Lower lobe of right lung (tissue), 2 donors: Measurements from ENCODE around the gene EFEMP2. TPM values are rescaled to one million over a fixed set of nuclear protein-coding genes. Genes with fewer than 3 reads are reported as not detected.
A peak's percentile ranks its signal among the peaks of the same experiment; 100 is the strongest.

ENCODE experiments used
- ATAC-seq, 2 donors: fragments of 200-7000 bp; cut with Tn5 transposase; one replicate each; pipeline ENCODE4 v1.9.1; 2020 to 2022; ENCODE audit warnings: mild to moderate bottlenecking in 2 of 2, moderate library complexity in 2 of 2
- DNase-seq: peaks from one replicate; pipeline ENCODE4 v3.0.0-alpha.2; 2020
- H3K27ac ChIP-seq: fragments of 200-600 bp; one replicate; pipeline ENCODE4 v1.8.0; 2022
- H3K27me3 ChIP-seq: fragments of 200-600 bp; one replicate; pipeline ENCODE4 v1.8.0; 2022; ENCODE audit warnings: low read depth
- H3K36me3 ChIP-seq: fragments of 200-600 bp; one replicate; pipeline ENCODE4 v1.8.0; 2022; ENCODE audit warnings: mild to moderate bottlenecking
- H3K4me1 ChIP-seq: fragments of 200-600 bp; one replicate; pipeline ENCODE4 v1.8.0; 2022
- H3K4me3 ChIP-seq: fragments of 200-600 bp; one replicate; pipeline ENCODE4 v1.8.0; 2022; ENCODE audit warnings: mild to moderate bottlenecking
- H3K9me3 ChIP-seq: fragments of 200-600 bp; one replicate; pipeline ENCODE4 v1.8.0; 2022
- intact Hi-C: fragments of 100-400 bp; cut with DNase I; formaldehyde crosslinking; loops from one replicate; pipeline ENCODE4 v1.11.0; 2022
- total RNA-seq: library from RNA; stranded (reverse); fragmentation: NEBNext Ultra II Directional; extraction: Animal tissue kit (Norgen Biotek cat#: 25700); gene quantifications from one replicate; pipeline ENCODE4 v1.2.1, GENCODE V29; 2021
- TF ChIP-seq, protein P1 (sequence below): fragments of 200-600 bp; IDR thresholded peaks from one replicate; pipeline ENCODE4 v1.8.0; 2022; ENCODE audit warnings: antibody characterized with exemption, mild to moderate bottlenecking
- donor health status: DM: no; HTN: yes; CAD: no; lungs with severe emphysema.

EFEMP2 gene
- total RNA-seq, 1 donor from 2014 or later = 53.9 TPM

DNA sequence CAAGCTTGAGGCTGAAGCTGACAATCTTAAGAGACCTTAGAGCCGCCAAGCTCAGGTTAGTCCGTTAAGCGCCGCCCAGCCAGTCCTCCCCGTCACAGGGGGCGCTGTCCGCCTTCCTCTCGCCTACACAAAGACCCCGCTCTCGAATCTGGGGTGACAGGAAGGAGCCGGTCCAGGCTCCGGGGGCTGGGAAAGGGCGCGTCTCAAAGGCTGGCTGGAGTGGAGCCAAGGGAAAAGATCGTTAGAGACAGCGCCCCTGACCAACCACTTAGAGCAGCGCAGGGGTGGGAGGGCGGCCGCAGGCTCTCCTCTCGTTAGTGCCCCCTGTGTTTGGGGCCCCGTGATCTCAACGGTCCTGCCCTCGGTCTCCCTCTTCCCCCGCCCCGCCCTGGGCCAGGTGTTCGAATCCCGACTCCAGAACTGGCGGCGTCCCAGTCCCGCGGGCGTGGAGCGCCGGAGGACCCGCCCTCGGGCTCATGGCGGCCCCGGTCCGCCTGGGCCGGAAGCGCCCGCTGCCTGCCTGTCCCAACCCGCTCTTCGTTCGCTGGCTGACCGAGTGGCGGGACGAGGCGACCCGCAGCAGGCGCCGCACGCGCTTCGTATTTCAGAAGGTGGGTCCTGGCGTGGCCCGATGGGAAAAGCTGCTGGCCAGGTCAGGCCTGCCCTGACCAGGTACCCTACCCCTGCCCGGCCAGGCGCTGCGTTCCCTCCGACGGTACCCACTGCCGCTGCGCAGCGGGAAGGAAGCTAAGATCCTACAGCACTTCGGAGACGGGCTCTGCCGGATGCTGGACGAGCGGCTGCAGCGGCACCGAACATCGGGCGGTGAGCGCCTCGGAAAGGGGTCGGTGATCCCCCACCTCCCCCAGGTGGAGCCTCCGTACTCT lies 12.1 kb downstream of the EFEMP2 start, which contains the start of gene MUS81:
Gene MUS81 (plus strand): TSS at position 156 of the 887 bp plus-strand sequence. CDS start 321 bp downstream, at position 477.
- Histone ChIP-seq H3K27me3 (no peaks in the 10 kb centered on the region), H3K36me3 (peaks cover 49% of the 10 kb centered on the region), H3K4me1 (peaks cover 49% of the 10 kb centered on the region), H3K4me3 (peak within 1 kb of the TSS; percentile 92), H3K27ac (peak within 1 kb of the TSS; percentile 98), H3K9me3 (no peaks in the 10 kb centered on the region)
- ATAC-seq (peak; percentile 79 to 82), DNase-seq (peak; percentile 97)
- TF ChIP-seq, protein P1, sequence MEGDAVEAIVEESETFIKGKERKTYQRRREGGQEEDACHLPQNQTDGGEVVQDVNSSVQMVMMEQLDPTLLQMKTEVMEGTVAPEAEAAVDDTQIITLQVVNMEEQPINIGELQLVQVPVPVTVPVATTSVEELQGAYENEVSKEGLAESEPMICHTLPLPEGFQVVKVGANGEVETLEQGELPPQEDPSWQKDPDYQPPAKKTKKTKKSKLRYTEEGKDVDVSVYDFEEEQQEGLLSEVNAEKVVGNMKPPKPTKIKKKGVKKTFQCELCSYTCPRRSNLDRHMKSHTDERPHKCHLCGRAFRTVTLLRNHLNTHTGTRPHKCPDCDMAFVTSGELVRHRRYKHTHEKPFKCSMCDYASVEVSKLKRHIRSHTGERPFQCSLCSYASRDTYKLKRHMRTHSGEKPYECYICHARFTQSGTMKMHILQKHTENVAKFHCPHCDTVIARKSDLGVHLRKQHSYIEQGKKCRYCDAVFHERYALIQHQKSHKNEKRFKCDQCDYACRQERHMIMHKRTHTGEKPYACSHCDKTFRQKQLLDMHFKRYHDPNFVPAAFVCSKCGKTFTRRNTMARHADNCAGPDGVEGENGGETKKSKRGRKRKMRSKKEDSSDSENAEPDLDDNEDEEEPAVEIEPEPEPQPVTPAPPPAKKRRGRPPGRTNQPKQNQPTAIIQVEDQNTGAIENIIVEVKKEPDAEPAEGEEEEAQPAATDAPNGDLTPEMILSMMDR = peak; percentile 86
- intact Hi-C loops = no loop called here

DNA sequence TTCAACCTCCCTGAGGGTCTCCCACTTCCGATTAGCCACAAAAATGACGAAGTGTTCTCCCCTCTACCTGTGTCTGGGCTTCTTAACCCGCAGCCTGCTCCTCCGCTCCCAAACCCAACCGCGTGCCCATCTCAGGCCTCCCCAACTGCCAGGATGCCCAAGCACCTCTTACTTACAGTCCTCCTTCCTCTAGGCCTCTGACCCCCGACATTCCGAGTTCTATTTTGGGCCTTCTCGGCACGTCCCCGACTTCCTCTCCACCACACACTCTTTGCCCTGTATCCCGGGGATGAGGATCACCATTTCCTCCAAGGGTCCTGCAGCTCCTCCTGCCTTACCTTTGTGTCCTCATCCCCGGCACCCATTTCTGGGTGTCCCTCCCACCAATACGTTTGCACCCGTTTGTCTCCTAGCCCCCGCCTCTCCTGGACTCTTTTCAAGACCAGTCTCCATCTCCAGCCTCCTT lies 12.8 kb downstream of the EFEMP2 start:
- H3K27ac ChIP-seq = peak overlapping the region; percentile 98
- no peaks in the 10 kb centered on the region for H3K9me3 ChIP-seq
- peaks cover 49% of the 10 kb centered on the region for H3K36me3 ChIP-seq
- peaks cover 55% of the 10 kb centered on the region for H3K4me1 ChIP-seq
- H3K4me3 ChIP-seq = peak overlapping the region; percentile 92
- no peaks in the 10 kb centered on the region for H3K27me3 ChIP-seq
- DNase-seq (no peak), ATAC-seq (no peak)
- TF ChIP-seq, protein P1 = no peak
- intact Hi-C loops = no loop called here

DNA sequence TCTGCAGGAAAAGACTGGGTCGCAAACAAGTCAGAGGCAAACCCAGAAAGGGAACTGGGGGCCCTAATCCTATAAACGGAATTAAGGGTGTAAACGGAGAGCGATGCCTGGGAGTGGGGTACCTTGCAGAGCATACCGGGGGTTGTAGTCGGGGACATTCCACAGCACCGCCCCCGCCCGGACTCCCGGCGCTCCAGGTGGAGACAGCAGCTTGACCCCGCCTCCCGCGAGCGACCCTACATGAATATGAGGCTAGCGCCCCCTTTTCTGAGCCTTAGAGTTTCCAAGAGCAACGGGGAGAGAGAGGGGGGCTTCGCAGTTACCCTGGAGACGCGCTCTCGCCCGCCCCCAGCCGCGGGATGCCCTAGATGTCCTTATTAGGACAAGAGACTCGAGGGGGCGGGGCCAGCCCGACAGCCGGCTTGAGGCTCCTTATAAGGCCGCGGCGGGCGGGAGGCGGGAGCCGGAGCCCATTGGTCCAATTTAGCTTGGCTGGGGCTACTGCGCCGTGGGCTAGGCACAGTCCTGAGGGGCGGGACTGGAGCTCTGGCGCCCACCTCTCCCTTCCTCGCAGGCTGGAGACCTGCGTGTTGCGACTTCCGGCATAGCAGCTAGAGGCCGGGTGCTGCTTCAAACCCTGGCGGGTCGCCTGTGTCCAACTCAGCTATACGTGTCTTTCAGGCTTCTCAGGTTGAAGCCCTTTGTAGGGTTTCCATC lies 13.3 kb downstream of the EFEMP2 start:
- H3K36me3 ChIP-seq = peaks cover 49% of the 10 kb centered on the region
- ATAC-seq (peak; percentile 82 to 86), DNase-seq (peak; percentile 100)
- H3K9me3 ChIP-seq = no peaks in the 10 kb centered on the region
- H3K27me3 ChIP-seq = no peaks in the 10 kb centered on the region
- H3K4me1 ChIP-seq = peaks cover 55% of the 10 kb centered on the region
- peak overlapping the region; percentile 92 for H3K4me3 ChIP-seq
- peak overlapping the region; percentile 98 for H3K27ac ChIP-seq
- intact Hi-C loops = no loop called here
- TF ChIP-seq, protein P1 = peak; percentile 37

DNA sequence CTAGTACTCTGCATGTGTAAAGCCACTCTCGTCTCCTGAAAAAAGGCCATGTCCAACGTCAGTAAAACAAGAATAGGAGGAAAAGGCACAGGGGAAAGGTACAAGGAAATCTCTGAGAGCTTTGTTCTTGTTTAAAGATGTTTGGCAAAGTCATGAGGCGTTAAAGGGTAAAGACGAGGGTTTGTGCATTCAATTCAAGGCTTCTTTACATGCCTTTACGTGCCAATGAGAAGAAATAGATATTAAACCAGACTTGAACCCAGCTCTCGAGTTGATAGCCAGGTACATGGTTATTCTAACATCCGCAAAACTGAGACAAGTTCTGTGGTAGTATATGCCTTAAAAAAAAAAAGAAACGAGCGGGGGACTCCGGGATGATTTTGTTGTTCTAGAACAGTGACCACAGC lies 13.9 kb downstream of the EFEMP2 start:
- H3K4me1 ChIP-seq = peaks cover 55% of the 10 kb centered on the region
- intact Hi-C loops = no loop called here
- peaks cover 49% of the 10 kb centered on the region for H3K36me3 ChIP-seq
- peak overlapping the region; percentile 98 for H3K27ac ChIP-seq
- peak overlapping the region; percentile 92 for H3K4me3 ChIP-seq
- TF ChIP-seq, protein P1 = no peak
- H3K9me3 ChIP-seq = no peaks in the 10 kb centered on the region
- DNase-seq (no peak), ATAC-seq (no peak)
- no peaks in the 10 kb centered on the region for H3K27me3 ChIP-seq

DNA sequence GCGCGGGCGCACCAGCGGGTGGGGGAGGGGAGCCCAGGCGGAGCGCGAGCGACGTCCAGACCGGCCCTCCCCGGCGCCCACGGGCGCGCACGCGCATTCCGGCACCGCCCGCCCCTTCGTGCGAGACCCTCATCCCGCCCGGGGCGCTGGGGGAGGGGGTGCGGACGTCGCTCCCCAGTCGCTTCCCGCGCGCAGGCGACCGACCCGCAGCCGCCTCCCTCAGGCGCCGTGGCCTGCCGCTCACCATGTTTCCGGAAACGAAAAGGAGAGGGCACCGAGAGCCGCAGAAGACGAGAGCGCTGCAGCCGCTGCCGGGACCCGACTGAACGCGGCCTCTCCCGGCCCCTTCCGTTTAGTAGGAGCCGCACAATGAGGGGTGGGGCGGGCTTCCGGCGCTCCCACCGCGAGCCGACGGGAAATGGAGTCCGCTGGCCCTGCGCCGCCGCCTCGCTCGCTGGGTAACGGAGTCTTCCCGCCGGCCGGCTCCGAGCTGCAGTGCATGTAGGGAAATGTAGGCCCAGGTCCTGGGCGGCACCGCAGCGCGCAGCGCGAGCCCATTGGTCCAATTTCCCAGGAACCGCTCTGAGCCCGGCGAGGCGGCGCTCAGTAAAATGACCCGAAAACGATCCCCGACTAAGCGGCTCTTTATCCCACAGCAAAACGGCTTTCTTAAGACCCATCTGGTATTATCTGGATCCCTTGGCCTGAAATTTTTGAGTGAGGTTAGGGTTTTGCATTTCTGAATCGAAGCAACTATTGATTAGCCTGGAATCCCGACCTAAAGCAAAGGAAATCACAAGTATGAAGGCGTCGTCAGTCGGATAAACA lies 14.5 kb downstream of the EFEMP2 start, which contains the start of gene CFL1:
Gene CFL1 (minus strand): TSS at position 328 of the 828 bp plus-strand sequence. CDS start 81 bp downstream, at position 247.
- DNase-seq (peak; percentile 99), ATAC-seq (peak; percentile 82 to 89)
- no peaks in the 10 kb centered on the region for H3K9me3 ChIP-seq
- H3K27ac ChIP-seq = peak within 1 kb of the TSS; percentile 98
- intact Hi-C loops = no loop called here
- TF ChIP-seq, protein P1 = no peak
- H3K27me3 ChIP-seq = no peaks in the 10 kb centered on the region
- peaks cover 55% of the 10 kb centered on the region for H3K4me1 ChIP-seq
- H3K36me3 ChIP-seq = peaks cover 49% of the 10 kb centered on the region
- H3K4me3 ChIP-seq = peak within 1 kb of the TSS; percentile 92
